A549 (cell line): Measurements from ENCODE around the gene AGRN. TPM values are rescaled to one million over a fixed set of nuclear protein-coding genes. Genes with fewer than 3 reads are reported as not detected.

Experiments used
- ATAC-seq, 2 experiments: fragments of 200-7000 bp in 1 of 2; fragments of >200 bp in 1 of 2; cut with Nextera tagmentation in 1 of 2; cut with Tn5 transposase in 1 of 2; 3 replicates each; pipeline versions ENCODE4 v1.8.0 to v1.9.1; 2018 to 2020; ENCODE audit warnings: mild to moderate bottlenecking in 1 of 2, moderate library complexity in 1 of 2
- CTCF ChIA-PET: fragments of 300-600 bp; sonication (Branson Sonifier 250); formaldehyde crosslinking; extraction: SDS; loops from one replicate; lab custom pipeline; 2021; ENCODE audit warnings: antibody characterized with exemption, inconsistent platforms; lab: Yijun Ruan, JAX
- POLR2A ChIA-PET: fragments of 350-600 bp; formaldehyde crosslinking; extraction: SDS; loops from one replicate; lab custom pipeline; 2021; ENCODE audit warnings: antibody characterized with exemption, inconsistent platforms; lab: Yijun Ruan, JAX
- DNase-seq, 2 experiments: peaks; one replicate each; pipeline versions ENCODE4 v3.0.0 to v3.0.0-alpha.2; 2011 to 2016; ENCODE audit warnings: low read depth in 1 of 2, low spot score in 1 of 2
- FAIRE-seq: peaks from 2 replicates; lab custom pipeline; 2011; peaks lifted over from hg19 to GRCh38; lab: Jason Lieb, UNC
- H3K27ac ChIP-seq, 2 experiments: fragments of >200 bp; sonication (Bioruptor Twin); formaldehyde crosslinking; 3 replicates each; pipeline ENCODE4 v1.5.1; 2016 to 2017
- H3K4me1 ChIP-seq: fragments of >200 bp; sonication (Bioruptor Twin); formaldehyde crosslinking; 3 replicates; pipeline ENCODE4 v1.6.1; 2016
- H3K4me2 ChIP-seq: fragments of >200 bp; sonication (Bioruptor Twin); formaldehyde crosslinking; 3 replicates; pipeline ENCODE4 v1.6.1; 2016
- H3K4me3 ChIP-seq: fragments of >200 bp; sonication (Bioruptor Twin); formaldehyde crosslinking; 3 replicates; pipeline ENCODE4 v1.5.1; 2016
- H3K9me3 ChIP-seq: fragments of >200 bp; sonication (Bioruptor Twin); formaldehyde crosslinking; 3 replicates; pipeline ENCODE4 v1.6.1; 2016
- BHLHE40 ChIP-seq: IDR thresholded peaks from 2 replicates; pipeline ENCODE4 v1.6.1; 2012; ENCODE audit warnings: low read depth, low read length, inconsistent platforms
- ESRRA ChIP-seq: fragments of 150-350 bp; IDR thresholded peaks from 2 replicates; pipeline ENCODE4 v1.6.1; 2014; ENCODE audit warnings: mild to moderate bottlenecking, low read length, borderline replicate concordance
- FOSB ChIP-seq: fragments of 250-450 bp; sonication (Bioruptor Pico); IDR thresholded peaks from 2 replicates; pipeline ENCODE4 v1.5.0; 2020; ENCODE audit warnings: mild to moderate bottlenecking, moderate library complexity
- HDAC2 ChIP-seq: fragments of 200-600 bp; sonication (generic); IDR thresholded peaks from 2 replicates; pipeline ENCODE4 v1.6.1; 2016
- HMGXB4 ChIP-seq: fragments of 250-450 bp; sonication (Bioruptor Pico); IDR thresholded peaks from 2 replicates; pipeline ENCODE4 v1.5.0; 2021; ENCODE audit warnings: mild to moderate bottlenecking, moderate library complexity, borderline replicate concordance
- HOXB5 ChIP-seq: fragments of 250-450 bp; sonication (Bioruptor Pico); IDR thresholded peaks from 2 replicates; pipeline ENCODE4 v1.5.0; 2020; ENCODE audit warnings: mild to moderate bottlenecking, moderate library complexity
- MAX ChIP-seq: IDR thresholded peaks from 2 replicates; pipeline ENCODE4 v1.6.1; 2012
- PBX3 ChIP-seq: IDR thresholded peaks from 2 replicates; pipeline ENCODE4 v1.6.1; 2012
- PHF8 ChIP-seq: fragments of 200-600 bp; sonication (generic); IDR thresholded peaks from 2 replicates; pipeline ENCODE4 v1.6.1; 2016; ENCODE audit warnings: low read depth, mild to moderate bottlenecking, antibody characterized with exemption, moderate library complexity, borderline replicate concordance
- POLR2A ChIP-seq: IDR thresholded peaks from 2 replicates; pipeline ENCODE4 v1.6.1; 2012; ENCODE audit warnings: mild to moderate bottlenecking, low read length
- RNF2 ChIP-seq: fragments of 200-600 bp; sonication (generic); IDR thresholded peaks from 2 replicates; pipeline ENCODE4 v1.6.1; 2016; ENCODE audit warnings: low read depth, mild to moderate bottlenecking, antibody characterized with exemption, moderate library complexity, borderline replicate concordance
- SREBF2 ChIP-seq: fragments of 450-650 bp; IDR thresholded peaks from 2 replicates; pipeline ENCODE4 v1.6.1; 2014; ENCODE audit warnings: mild to moderate bottlenecking, moderate library complexity
- TP53 ChIP-seq: fragments of 250-450 bp; sonication (Bioruptor Pico); IDR thresholded peaks from 2 replicates; pipeline ENCODE4 v1.5.0; 2021; ENCODE audit warnings: mild to moderate bottlenecking, moderate library complexity
- WGBS: methylation state at CpG from one replicate; pipeline ENCODE4 v1.1.6; 2017; ENCODE audit errors: missing lambda C conversion rate; 5-methylcytosine and 5-hydroxymethylcytosine counted together
- polyA plus RNA-seq, 4 experiments: library from polyadenylated mRNA; depleted of rRNA in 3 of 4; stranded (reverse); fragments of >200 nt; fragmentation: RNase III in 1 of 4; extraction: RNeasy Plus Mini Kit Qiagen cat#74134 plus additional on column Dnase treatment in 1 of 4; gene quantifications; 2 replicates in 3 of 4; 3 replicates in 1 of 4; pipeline ENCODE4 v1.2.3, GENCODE V29; 2011 to 2017
- TF ChIP-seq, protein P1 (sequence below): fragments of 450-650 bp; IDR thresholded peaks from 2 replicates; pipeline ENCODE4 v1.6.1; 2014; ENCODE audit warnings: antibody characterized with exemption
- TF ChIP-seq, protein P2 (sequence below): IDR thresholded peaks from 2 replicates; pipeline ENCODE4 v1.6.1; 2012; ENCODE audit warnings: low read depth, borderline replicate concordance

AGRN gene
- polyA plus RNA-seq, 2 of the 4 experiments (the other 2 are of a cell fraction) = 23.9 to 90.9 TPM

- no peak for TF ChIP-seq PBX3
- peak; percentile 5; the same call in 1 of the 2 replicates for TF ChIP-seq MAX
- TF ChIP-seq, protein P1, sequence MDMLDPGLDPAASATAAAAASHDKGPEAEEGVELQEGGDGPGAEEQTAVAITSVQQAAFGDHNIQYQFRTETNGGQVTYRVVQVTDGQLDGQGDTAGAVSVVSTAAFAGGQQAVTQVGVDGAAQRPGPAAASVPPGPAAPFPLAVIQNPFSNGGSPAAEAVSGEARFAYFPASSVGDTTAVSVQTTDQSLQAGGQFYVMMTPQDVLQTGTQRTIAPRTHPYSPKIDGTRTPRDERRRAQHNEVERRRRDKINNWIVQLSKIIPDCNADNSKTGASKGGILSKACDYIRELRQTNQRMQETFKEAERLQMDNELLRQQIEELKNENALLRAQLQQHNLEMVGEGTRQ = no peak
- TF ChIP-seq HOXB5 = no peak
- TF ChIP-seq BHLHE40 = no peak
- TF ChIP-seq, all 56 proteins: peak for 3
Observed at GRCh38 chr1:998995-999724, 20.8 kb upstream of the AGRN start (continued).

DNA sequence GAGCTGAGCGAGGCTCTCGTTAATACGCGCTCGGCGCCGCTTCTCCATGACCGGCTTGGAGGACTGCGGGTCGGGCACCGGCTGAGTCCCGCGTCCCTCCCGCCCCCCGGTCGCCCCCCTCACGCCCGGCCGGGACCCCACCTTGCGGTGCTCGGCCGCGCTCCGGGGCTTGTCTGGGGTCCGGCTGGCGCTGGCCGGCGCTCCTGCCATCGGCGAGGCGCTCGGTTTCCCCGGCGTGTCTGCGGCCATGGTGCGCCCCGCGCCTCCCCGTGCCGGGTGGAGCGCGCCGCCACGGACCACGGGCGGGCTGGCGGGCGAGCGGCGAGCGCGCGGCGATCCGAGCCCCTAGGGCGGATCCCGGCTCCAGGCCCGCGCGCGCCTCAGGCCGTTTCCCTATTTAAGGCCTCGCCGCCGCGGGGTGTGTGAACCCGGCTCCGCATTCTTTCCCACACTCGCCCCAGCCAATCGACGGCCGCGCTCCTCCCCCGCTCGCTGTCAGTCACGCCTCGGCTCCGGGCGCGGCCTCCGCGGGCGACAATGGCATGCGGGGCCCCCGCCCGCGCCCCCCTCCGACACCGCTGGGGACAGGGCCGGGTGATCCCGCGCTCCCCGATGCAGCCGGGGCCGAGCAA lies 20.1 kb upstream of the AGRN start, which contains the start of gene HES4:
Gene HES4 (minus strand): TSS at position 373 of the 632 bp plus-strand sequence. CDS start 124 bp downstream, at position 249.
- 0% methylated on average over 7 of the region's 95 CpGs for WGBS
- Histone ChIP-seq H3K9me3 (no peaks in the 10 kb centered on the region), H3K4me2 (peak within 1 kb of the TSS; percentile 95), H3K4me1 (peaks cover 17% of the 10 kb centered on the region), H3K4me3 (peak within 1 kb of the TSS; percentile 77), H3K27ac (peak within 1 kb of the TSS; percentile 97 to 100)
- ATAC-seq = peak; percentile 51 to 52
- ChIA-PET POLR2A (interaction anchor here (0.6 to 1.0 kb wide), 2 partner anchors 60 to 83 kb away, joined by 3 read pairs; no protein-coding TSS in a partner anchor), CTCF (interaction anchor here (0.7 to 4.3 kb wide), 5 partner anchors 10 to 122 kb away, joined by 3 to 33 read pairs (median 4); no protein-coding TSS in a partner anchor)
- peak in 1 of 2 experiments; percentile 92 for DNase-seq
- peak; percentile 86 for TF ChIP-seq POLR2A
- no peak for TF ChIP-seq ESRRA
- TF ChIP-seq PHF8 = peak; percentile 27; the same call in 1 of the 2 replicates
- 0 out of 2 replicates have a peak, but pooled peaks have one; percentile 9 for TF ChIP-seq TP53 (CRISPR knock-in tag)
- TF ChIP-seq SREBF2 = no peak
- no peak for TF ChIP-seq RNF2
- 0 out of 2 replicates have a peak, but pooled peaks have one; percentile 26 for TF ChIP-seq PBX3
- no peak for TF ChIP-seq FOSB (CRISPR knock-in tag)
- peak; percentile 38; the same call in 1 of the 2 replicates for TF ChIP-seq HOXB5
- TF ChIP-seq, protein P2, sequence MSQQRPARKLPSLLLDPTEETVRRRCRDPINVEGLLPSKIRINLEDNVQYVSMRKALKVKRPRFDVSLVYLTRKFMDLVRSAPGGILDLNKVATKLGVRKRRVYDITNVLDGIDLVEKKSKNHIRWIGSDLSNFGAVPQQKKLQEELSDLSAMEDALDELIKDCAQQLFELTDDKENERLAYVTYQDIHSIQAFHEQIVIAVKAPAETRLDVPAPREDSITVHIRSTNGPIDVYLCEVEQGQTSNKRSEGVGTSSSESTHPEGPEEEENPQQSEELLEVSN = peak; percentile 35; the same call in 1 of the 2 replicates
- no peak for TF ChIP-seq HMGXB4 (CRISPR knock-in tag)
- no peak for TF ChIP-seq HDAC2
- no peak for FAIRE-seq
